K562 (cell line): ENCODE measurements around the gene NEUROG1.

Experiments used
- ATF6 ChIP-seq: sonication (generic); formaldehyde crosslinking; IDR thresholded peaks from 2 replicates; pipeline ENCODE4 v1.4.0; 2020; ENCODE audit warnings: mild to moderate bottlenecking, missing genetic modification reagents
- CEBPZ ChIP-seq: fragments of 150-350 bp; IDR thresholded peaks from 2 replicates; pipeline ENCODE4 v1.6.1; 2014; ENCODE audit warnings: low read depth, mild to moderate bottlenecking, low read length, borderline replicate concordance
- CTCF ChIP-seq, 3 experiments: IDR thresholded peaks in 2 of 3; conservative IDR thresholded peaks in 1 of 3; 2 replicates each; pipeline ENCODE4 v1.5.1; 2011 to 2012; ENCODE audit warnings: low read length in 3 of 3, mild to moderate bottlenecking in 3 of 3, control low read depth in 2 of 3, improper control_type of control experiment in 1 of 3, inconsistent platforms in 1 of 3, low read depth in 1 of 3, mixed read lengths in 1 of 3, moderate library complexity in 1 of 3; ENCODE audit not compliant: insufficient read depth in 2 of 3
- E2F4 ChIP-seq: sonication (generic); formaldehyde crosslinking; IDR thresholded peaks from 2 replicates; pipeline ENCODE4 v1.8.0; 2022; ENCODE audit warnings: mild to moderate bottlenecking, low read depth, missing genetic modification reagents
- JUN ChIP-seq, 2 experiments: sonication (generic) in 1 of 2; formaldehyde crosslinking in 1 of 2; IDR thresholded peaks; 2 replicates each; pipeline versions ENCODE4 v1.6.1 to v1.8.0; 2012 to 2022; ENCODE audit warnings: borderline replicate concordance in 2 of 2, mild to moderate bottlenecking in 2 of 2, improper control_type of control experiment in 1 of 2, low read depth in 1 of 2, low read length in 1 of 2, missing genetic modification reagents in 1 of 2
- MLX ChIP-seq, 2 experiments: fragments of 450-650 bp in 1 of 2; sonication (generic) in 1 of 2; formaldehyde crosslinking; conservative IDR thresholded peaks; 2 replicates each; pipeline versions ENCODE4 v1.4.0 to v1.8.1; 2020 to 2022; ENCODE audit warnings: mild to moderate bottlenecking in 1 of 2, missing genetic modification reagents in 1 of 2
- NFYB ChIP-seq: IDR thresholded peaks from 2 replicates; pipeline ENCODE4 v1.6.1; 2011; ENCODE audit warnings: mild to moderate bottlenecking, moderate library complexity; ENCODE audit not compliant: insufficient read length; ENCODE audit errors: extremely low read depth
- NR2C1 ChIP-seq, 2 experiments: fragments of 450-650 bp; IDR thresholded peaks; 2 replicates each; pipeline ENCODE4 v1.6.1; 2017; ENCODE audit warnings: mild to moderate bottlenecking in 2 of 2, antibody characterized with exemption in 1 of 2, inconsistent platforms in 1 of 2, missing compliant biosample characterization in 1 of 2, missing genetic modification characterization in 1 of 2
- SAP30 ChIP-seq: fragments of 200-600 bp; sonication (generic); IDR thresholded peaks from 2 replicates; pipeline ENCODE4 v1.6.1; 2012; ENCODE audit warnings: borderline replicate concordance, low read depth, mild to moderate bottlenecking, moderate library complexity, low read length, control low read depth, inconsistent platforms; ENCODE audit not compliant: insufficient read depth, poor library complexity, severe bottlenecking
- SIN3A ChIP-seq, 2 experiments: fragments of 150-350 bp in 1 of 2; IDR thresholded peaks; 2 replicates each; pipeline ENCODE4 v1.6.1; 2011 to 2016; ENCODE audit warnings: borderline replicate concordance in 2 of 2, low read depth in 2 of 2, low read length in 2 of 2, mild to moderate bottlenecking in 2 of 2, moderate library complexity in 2 of 2; ENCODE audit not compliant: control insufficient read depth in 1 of 2
- ZNF184 ChIP-seq: sonication (generic); formaldehyde crosslinking; IDR thresholded peaks from 2 replicates; pipeline ENCODE4 v1.5.0; 2020; ENCODE audit warnings: missing genetic modification reagents
- ZNF324 ChIP-seq: fragments of 250-450 bp; sonication (Bioruptor Pico); IDR thresholded peaks from 2 replicates; pipeline ENCODE4 v1.4.0; 2020; ENCODE audit warnings: mild to moderate bottlenecking

- TF ChIP-seq MLX (CRISPR knock-in tag; conservative IDR thresholded peaks at IDR 0.05) (no peak), NFYB (no peak), ZNF184 (CRISPR knock-in tag) (no peak), E2F4 (CRISPR knock-in tag) (no peak), CTCF (IDR thresholded peaks at IDR 0.05 in 2 of 3, conservative IDR thresholded peaks at IDR 0.05 in 1 of 3; ENCODE audit: insufficient read depth in 2 of 3, low read depth in 1 of 3, low read length in 3 of 3) (no peak), CEBPZ (no peak), SAP30 (no peak), JUN (IDR thresholded peaks at IDR 0.05; ENCODE audit: borderline replicate concordance, low read depth, low read length) (no peak), JUN (CRISPR knock-in tag; IDR thresholded peaks at IDR 0.05; ENCODE audit: borderline replicate concordance) (no peak), ATF6 (CRISPR knock-in tag) (no peak), SIN3A (IDR thresholded peaks at IDR 0.05; ENCODE audit: borderline replicate concordance in 2 of 2, control insufficient read depth in 1 of 2, low read depth in 2 of 2, low read length in 2 of 2) (no peak), NR2C1 (IDR thresholded peaks at IDR 0.05) (no peak), NR2C1 (tag; IDR thresholded peaks at IDR 0.05) (no peak), ZNF324 (CRISPR knock-in tag) (no peak)
Observed at GRCh38 chr5:135539430-135540005, 3.8 kb upstream of the NEUROG1 start.
